GM12865 (cell line): ENCODE results near the gene VSIR.

Experiments used
- DNase-seq: peaks from one replicate; pipeline ENCODE4 v3.0.0; 2010; ENCODE audit warnings: low read depth
- H3K4me3 ChIP-seq: 2 replicates; pipeline ENCODE4 v1.5.1; 2011; ENCODE audit warnings: mild to moderate bottlenecking, low read depth, low read length, control low read depth
- CTCF ChIP-seq: IDR thresholded peaks from 2 replicates; pipeline ENCODE4 v1.5.1; 2011; ENCODE audit warnings: low read length, control low read depth, low read depth, inconsistent platforms; ENCODE audit not compliant: insufficient read depth; ENCODE audit errors: missing control alignments

VSIR gene

GRCh38 chr10:71780719-71781118 lies 7.4 kb upstream of the VSIR start:
- TF ChIP-seq CTCF = no peak
- H3K4me3 ChIP-seq = no peak overlapping the region
- no peak for DNase-seq

GRCh38 chr10:71780156-71780555 lies 6.8 kb upstream of the VSIR start:
- no peak for TF ChIP-seq CTCF
- DNase-seq = no peak
- no peak overlapping the region for H3K4me3 ChIP-seq

- no peak for TF ChIP-seq CTCF
- no peak overlapping the region for H3K4me3 ChIP-seq
- no peak for DNase-seq
Measured at GRCh38 chr10:71779641-71780040, 6.3 kb upstream of the VSIR start.

GRCh38 chr10:71778071-71778825 lies 4.9 kb upstream of the VSIR start:
- DNase-seq = no peak
- no peak overlapping the region for H3K4me3 ChIP-seq
- no peak for TF ChIP-seq CTCF

GRCh38 chr10:71777213-71777985 lies 4.1 kb upstream of the VSIR start:
- DNase-seq = no peak
- no peak overlapping the region for H3K4me3 ChIP-seq
- no peak for TF ChIP-seq CTCF

GRCh38 chr10:71776481-71776925 lies 3.2 kb upstream of the VSIR start:
- no peak for TF ChIP-seq CTCF
- H3K4me3 ChIP-seq = no peak overlapping the region
- DNase-seq = no peak
